ENCODE measurements around the gene PDCD6IP. TPM values are rescaled to one million over a fixed set of nuclear protein-coding genes. Genes with fewer than 3 reads are reported as not detected.

Gene PDCD6IP
- total RNA-seq, 2 experiments from 2014 or later = 166 to 175 TPM

DNA sequence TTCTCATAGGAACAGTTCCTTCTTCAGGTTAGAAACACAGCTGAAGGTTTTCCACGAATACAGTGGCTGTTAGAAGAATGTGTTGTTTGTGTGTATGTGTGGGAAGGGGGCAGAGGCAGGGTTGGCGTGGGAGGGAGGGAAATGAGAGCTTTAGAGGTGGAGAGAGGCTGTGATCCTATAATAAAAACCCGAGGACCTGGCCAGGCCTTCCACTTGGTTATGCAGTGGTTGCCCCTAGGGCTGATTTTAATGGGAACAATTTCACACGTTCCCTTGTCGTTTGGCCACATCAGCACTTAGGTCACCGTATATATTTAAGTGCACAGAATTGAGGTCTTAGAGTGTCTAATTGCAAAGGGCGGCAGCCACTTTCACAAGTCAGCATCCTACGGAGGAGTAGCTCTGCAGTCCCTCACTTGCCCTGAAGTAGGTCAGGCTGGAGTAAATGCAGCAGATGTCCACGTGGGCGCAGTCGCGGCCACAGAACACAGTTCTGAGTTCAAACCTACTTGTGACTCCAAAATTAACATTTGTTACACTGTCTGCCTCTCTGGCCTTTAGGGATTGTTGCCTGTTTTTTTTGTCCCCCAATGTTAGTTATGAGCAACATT, 85.6 kb downstream of the PDCD6IP start:
- Mint-ChIP-seq H3K27me3 (ENCODE audit: low read depth) (no peaks in the 10 kb centered on the region), H3K9me3 (ENCODE audit: insufficient read depth) (no peaks in the 10 kb centered on the region), H3K27ac (no peak overlapping the region), H3K4me3 (no peak overlapping the region), H3K4me1 (ENCODE audit: low read depth) (peaks cover 2% of the 10 kb centered on the region), H3K36me3 (ENCODE audit: low read depth) (no peaks in the 10 kb centered on the region)
- CTCF ChIA-PET = interaction anchor here (1.0 to 3.6 kb wide), 18 partner anchors 9 to 799 kb away, joined by 3 to 34 read pairs (median 4); partner anchors contain the start of gene PDCD6IP
- ATAC-seq (no peak), DNase-seq (no peak)
- POLR2A ChIA-PET = no interaction called here

- Mint-ChIP-seq H3K4me3 (no peak overlapping the region), H3K4me1 (ENCODE audit: low read depth) (peaks cover 2% of the 10 kb centered on the region), H3K9me3 (ENCODE audit: insufficient read depth) (no peaks in the 10 kb centered on the region), H3K36me3 (ENCODE audit: low read depth) (no peaks in the 10 kb centered on the region), H3K27ac (no peak overlapping the region), H3K27me3 (ENCODE audit: low read depth) (no peaks in the 10 kb centered on the region)
- ChIA-PET POLR2A (no interaction called here), CTCF (interaction anchor here (1.4 to 3.6 kb wide), 4 partner anchors 86 to 799 kb away, joined by 3 to 34 read pairs (median 18); partner anchors contain the start of gene PDCD6IP)
- ATAC-seq = no peak
- DNase-seq = no peak
These were observed 86.3 kb downstream of the PDCD6IP start for GRCh38 chr3:33884701-33885100.

GRCh38 chr3:33885496-33885895, 87.1 kb downstream of the PDCD6IP start:
- Mint-ChIP-seq H3K27me3 (ENCODE audit: low read depth) (no peaks in the 10 kb centered on the region), H3K4me1 (ENCODE audit: low read depth) (peaks cover 2% of the 10 kb centered on the region), H3K4me3 (no peak overlapping the region), H3K27ac (no peak overlapping the region), H3K36me3 (ENCODE audit: low read depth) (no peaks in the 10 kb centered on the region), H3K9me3 (ENCODE audit: insufficient read depth) (no peaks in the 10 kb centered on the region)
- CTCF ChIA-PET = interaction anchor here (3.1 to 3.6 kb wide), 2 partner anchors 130 to 798 kb away, joined by 27 to 34 read pairs; no protein-coding TSS in a partner anchor
- ATAC-seq (no peak), DNase-seq (no peak)
- POLR2A ChIA-PET = no interaction called here

- ATAC-seq (no peak), DNase-seq (no peak)
- Mint-ChIP-seq H3K27ac (no peak overlapping the region), H3K27me3 (ENCODE audit: low read depth) (no peaks in the 10 kb centered on the region), H3K9me3 (ENCODE audit: insufficient read depth) (no peaks in the 10 kb centered on the region), H3K4me1 (ENCODE audit: low read depth) (peaks cover 2% of the 10 kb centered on the region), H3K36me3 (ENCODE audit: low read depth) (no peaks in the 10 kb centered on the region), H3K4me3 (no peak overlapping the region)
- POLR2A ChIA-PET = no interaction called here
- CTCF ChIA-PET = interaction anchor here (0.7 kb wide), 1 partner anchor 16 kb away, joined by 4 read pairs; no protein-coding TSS in a partner anchor
These were observed 87.6 kb downstream of the PDCD6IP start for GRCh38 chr3:33886015-33886414.

DNA sequence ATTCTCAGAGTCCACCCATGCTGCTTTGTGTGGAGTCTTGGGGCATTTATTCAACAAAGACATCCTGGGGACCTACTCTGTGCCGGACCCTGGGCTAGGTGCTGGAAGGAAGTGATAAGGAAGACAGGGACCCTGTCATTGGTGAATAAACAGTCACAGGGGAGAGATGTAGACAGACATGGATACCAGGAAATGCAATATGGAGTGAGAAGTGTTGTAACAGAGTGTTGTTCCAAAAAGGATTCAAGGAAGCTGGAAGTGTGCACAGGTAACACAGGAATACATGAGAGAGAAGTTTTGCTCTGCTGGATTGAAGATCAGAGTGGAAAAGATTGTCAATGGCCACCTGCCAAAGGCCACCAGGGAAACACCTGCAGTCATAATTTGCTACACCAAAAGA, 89.0 kb downstream of the PDCD6IP start:
- DNase-seq = no peak
- no peak for ATAC-seq
- no peak overlapping the region for H3K27ac Mint-ChIP-seq
- H3K9me3 Mint-ChIP-seq (ENCODE audit: insufficient read depth) = no peaks in the 10 kb centered on the region
- H3K36me3 Mint-ChIP-seq (ENCODE audit: low read depth) = no peaks in the 10 kb centered on the region
- CTCF ChIA-PET = interaction anchor here (0.9 kb wide), 1 partner anchor 128 kb away, joined by 3 read pairs; no protein-coding TSS in a partner anchor
- peaks cover 2% of the 10 kb centered on the region for H3K4me1 Mint-ChIP-seq (ENCODE audit: low read depth)
- POLR2A ChIA-PET = no interaction called here
- H3K4me3 Mint-ChIP-seq = no peak overlapping the region
- peaks cover 1% of the 10 kb centered on the region for H3K27me3 Mint-ChIP-seq (ENCODE audit: low read depth)

GRCh38 chr3:33889394-33890039, 91.1 kb downstream of the PDCD6IP start:
- ChIA-PET POLR2A (no interaction called here), CTCF (no interaction called here)
- H3K9me3 Mint-ChIP-seq (ENCODE audit: insufficient read depth) = no peaks in the 10 kb centered on the region
- no peak overlapping the region for H3K27ac Mint-ChIP-seq
- peaks cover 1% of the 10 kb centered on the region for H3K27me3 Mint-ChIP-seq (ENCODE audit: low read depth)
- no peaks in the 10 kb centered on the region for H3K36me3 Mint-ChIP-seq (ENCODE audit: low read depth)
- H3K4me1 Mint-ChIP-seq (ENCODE audit: low read depth) = no peaks in the 10 kb centered on the region
- no peak overlapping the region for H3K4me3 Mint-ChIP-seq
- no peak for ATAC-seq
- DNase-seq = no peak

GRCh38 chr3:33892655-33893054, 94.2 kb downstream of the PDCD6IP start:
- Mint-ChIP-seq H3K27ac (no peak overlapping the region), H3K9me3 (ENCODE audit: insufficient read depth) (no peaks in the 10 kb centered on the region), H3K4me1 (ENCODE audit: low read depth) (no peaks in the 10 kb centered on the region), H3K27me3 (ENCODE audit: low read depth) (peaks cover 5% of the 10 kb centered on the region), H3K36me3 (ENCODE audit: low read depth) (no peaks in the 10 kb centered on the region), H3K4me3 (no peak overlapping the region)
- no peak for DNase-seq
- ChIA-PET POLR2A (no interaction called here), CTCF (interaction anchor here (1.9 kb wide), 1 partner anchor 9 kb away, joined by 8 read pairs; no protein-coding TSS in a partner anchor)
- ATAC-seq = no peak

GRCh38 chr3:33895658-33896057, 97.2 kb downstream of the PDCD6IP start:
- H3K27me3 Mint-ChIP-seq (ENCODE audit: low read depth) = peaks cover 5% of the 10 kb centered on the region
- H3K27ac Mint-ChIP-seq = no peak overlapping the region
- H3K4me1 Mint-ChIP-seq (ENCODE audit: low read depth) = no peaks in the 10 kb centered on the region
- H3K36me3 Mint-ChIP-seq (ENCODE audit: low read depth) = no peaks in the 10 kb centered on the region
- POLR2A ChIA-PET = no interaction called here
- no peak for DNase-seq
- H3K9me3 Mint-ChIP-seq (ENCODE audit: insufficient read depth) = no peaks in the 10 kb centered on the region
- no peak overlapping the region for H3K4me3 Mint-ChIP-seq
- CTCF ChIA-PET = no interaction called here
- ATAC-seq = no peak

- ChIA-PET POLR2A (no interaction called here), CTCF (interaction anchor here (2.6 kb wide), 1 partner anchor 14 kb away, joined by 9 read pairs; no protein-coding TSS in a partner anchor)
- ATAC-seq = no peak
- Mint-ChIP-seq H3K36me3 (ENCODE audit: low read depth) (no peaks in the 10 kb centered on the region), H3K27me3 (ENCODE audit: low read depth) (peaks cover 4% of the 10 kb centered on the region), H3K4me3 (no peak overlapping the region), H3K27ac (no peak overlapping the region), H3K9me3 (ENCODE audit: insufficient read depth) (no peaks in the 10 kb centered on the region), H3K4me1 (ENCODE audit: low read depth) (no peaks in the 10 kb centered on the region)
- DNase-seq = no peak
These were observed 98.9 kb downstream of the PDCD6IP start for GRCh38 chr3:33897306-33897705.

DNA sequence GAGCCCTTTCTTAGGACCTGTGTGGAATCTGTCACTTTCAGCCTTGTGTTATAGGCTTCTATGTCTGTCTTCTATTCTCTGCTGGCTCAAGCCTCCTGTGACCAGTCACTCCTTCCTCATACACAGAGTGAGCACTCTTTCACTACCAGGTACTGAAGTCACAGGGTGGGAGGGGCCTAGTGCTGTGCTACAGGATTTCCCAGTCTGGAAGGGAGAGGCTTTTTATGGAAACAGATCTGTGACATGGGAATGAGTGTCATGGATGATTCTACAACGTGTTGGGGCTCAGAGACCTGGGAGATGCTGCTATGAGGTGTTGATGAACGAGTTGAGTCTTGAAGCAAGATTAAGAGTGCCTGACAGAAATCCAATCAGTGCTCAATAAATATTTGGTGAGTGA, 100.5 kb downstream of the PDCD6IP start:
- ATAC-seq (no peak), DNase-seq (no peak)
- Mint-ChIP-seq H3K36me3 (ENCODE audit: low read depth) (no peaks in the 10 kb centered on the region), H3K4me1 (ENCODE audit: low read depth) (no peaks in the 10 kb centered on the region), H3K27ac (no peak overlapping the region), H3K4me3 (no peak overlapping the region), H3K9me3 (ENCODE audit: insufficient read depth) (no peaks in the 10 kb centered on the region), H3K27me3 (ENCODE audit: low read depth) (peaks cover 4% of the 10 kb centered on the region)
- CTCF ChIA-PET = no interaction called here
- POLR2A ChIA-PET = no interaction called here

GRCh38 chr3:33900440-33900808, 102.0 kb downstream of the PDCD6IP start:
- no peaks in the 10 kb centered on the region for H3K27me3 Mint-ChIP-seq (ENCODE audit: low read depth)
- DNase-seq (no peak), ATAC-seq (no peak)
- no peak overlapping the region for H3K27ac Mint-ChIP-seq
- no peaks in the 10 kb centered on the region for H3K36me3 Mint-ChIP-seq (ENCODE audit: low read depth)
- H3K4me3 Mint-ChIP-seq = no peak overlapping the region
- POLR2A ChIA-PET = no interaction called here
- H3K4me1 Mint-ChIP-seq (ENCODE audit: low read depth) = no peaks in the 10 kb centered on the region
- CTCF ChIA-PET = no interaction called here
- no peaks in the 10 kb centered on the region for H3K9me3 Mint-ChIP-seq (ENCODE audit: insufficient read depth)

- Mint-ChIP-seq H3K4me1 (ENCODE audit: low read depth) (no peaks in the 10 kb centered on the region), H3K4me3 (no peak overlapping the region), H3K27me3 (ENCODE audit: low read depth) (no peaks in the 10 kb centered on the region), H3K27ac (no peak overlapping the region), H3K9me3 (ENCODE audit: insufficient read depth) (no peaks in the 10 kb centered on the region), H3K36me3 (ENCODE audit: low read depth) (no peaks in the 10 kb centered on the region)
- ChIA-PET POLR2A (no interaction called here), CTCF (no interaction called here)
- ATAC-seq (no peak), DNase-seq (no peak)
These were observed 102.5 kb downstream of the PDCD6IP start for GRCh38 chr3:33900809-33901505.

Data from activated CD8-positive, alpha-beta T cell treated with anti-CD3 and anti-CD28 coated beads, Interleukin-2, amount 10 ng/mL, durations not matched to agents 7 days and 5 days (primary cell).